Stomach (tissue), 9 donors: ENCODE results near the gene ZNF641. TPM values are rescaled to one million over a fixed set of nuclear protein-coding genes. Genes with fewer than 3 reads are reported as not detected.

ENCODE experiments used
- DNase-seq, 2 donors: peaks; one replicate each; pipeline versions ENCODE4 v3.0.0 to v3.0.0-alpha.2; 2013 to 2019
- H3K27ac ChIP-seq, 5 donors: fragments of 200-600 bp in 4 of 5; sonication (generic) in 4 of 5; one replicate each; pipeline ENCODE4 v1.5.1; 2013 to 2019; ENCODE audit warnings: mild to moderate bottlenecking in 1 of 5, moderate library complexity in 1 of 5
- H3K27me3 ChIP-seq, 3 donors: fragments of 200-600 bp; sonication (generic); one replicate each; pipeline ENCODE4 v1.5.1; 2017 to 2019; ENCODE audit warnings: mixed run types in 1 of 3
- H3K36me3 ChIP-seq, 4 donors: fragments of 200-600 bp; sonication (generic); 1 replicate in 3 of 4; 2 replicates in 1 of 4; pipeline ENCODE4 v1.5.1; 2016 to 2019
- H3K4me1 ChIP-seq, 4 donors: fragments of 200-600 bp; sonication (generic); one replicate each; pipeline ENCODE4 v1.5.1; 2016 to 2019
- H3K4me3 ChIP-seq, 4 donors: fragments of 200-600 bp; sonication (generic) in 3 of 4; one replicate each; pipeline ENCODE4 v1.5.1; 2016 to 2019; ENCODE audit warnings: mild to moderate bottlenecking in 1 of 4
- H3K9me3 ChIP-seq, 4 donors: fragments of 200-600 bp; sonication (generic); one replicate each; pipeline ENCODE4 v1.5.1; 2016 to 2019
- CTCF ChIP-seq, 7 experiments: fragments of 450-650 bp in 4 of 7; fragments of 200-600 bp in 3 of 7; sonication (generic) in 3 of 7; IDR thresholded peaks; one replicate each; pipeline ENCODE4 v1.5.1; 2016 to 2019; ENCODE audit warnings: antibody characterized with exemption in 7 of 7, control low read depth in 2 of 7, mild to moderate bottlenecking in 1 of 7
- EP300 ChIP-seq: sonication (generic); formaldehyde crosslinking; IDR thresholded peaks from one replicate; pipeline ENCODE4 v1.6.1; 2017; ENCODE audit warnings: antibody characterized with exemption
- POLR2A ChIP-seq, 4 donors: fragments of 450-650 bp; IDR thresholded peaks; one replicate each; pipeline ENCODE4 v1.6.1; 2016; ENCODE audit warnings: antibody characterized with exemption in 4 of 4, control low read depth in 2 of 4, mild to moderate bottlenecking in 1 of 4, moderate library complexity in 1 of 4
- POLR2AphosphoS5 ChIP-seq, 3 donors: sonication (generic); formaldehyde crosslinking; IDR thresholded peaks; one replicate each; pipeline ENCODE4 v1.6.1; 2016; ENCODE audit warnings: antibody characterized with exemption in 3 of 3
- WGBS, 5 donors: extraction: QIAGEN DNeasy Blood & Tissue Kit in 3 of 5; methylation state at CpG; one replicate each; pipeline versions ENCODE4 v1.1.5 to v1.1.7; 2013 to 2018; 5-methylcytosine and 5-hydroxymethylcytosine counted together
- intact Hi-C: fragments of 100-400 bp; cut with DNase I; formaldehyde crosslinking; loops from one replicate; pipeline ENCODE4 v1.15.1; 2023; ENCODE audit warnings: low total_unique reads
- polyA plus RNA-seq, 3 donors: library from polyadenylated mRNA; stranded (reverse); fragments of 200-250 nt; gene quantifications; one replicate each; pipeline ENCODE4 v1.2.3, GENCODE V29; 2013
- total RNA-seq, 5 donors: library from RNA; depleted of rRNA; stranded (reverse); fragments of >200 nt; gene quantifications; one replicate each; pipeline versions ENCODE4 v1.1.0 to v1.2.3, GENCODE V29; 2014 to 2016
- donor health status: healthy with polysubstance abuse.
- donor health status: Bipolar disorder and iron deficiency.
- donor health status: healthy.

Gene ZNF641
- total and polyA plus RNA-seq, 8 donors: 0.58 to 39.3 (median 5.3) TPM

- 76 to 85% (median 80%) methylated on average over 6 of the region's 6 CpGs for WGBS, 5 donors
- H3K27ac ChIP-seq: no peak overlapping the region
Observed at GRCh38 chr12:48356041-48356768, 5.5 kb upstream of the ZNF641 start.

DNA sequence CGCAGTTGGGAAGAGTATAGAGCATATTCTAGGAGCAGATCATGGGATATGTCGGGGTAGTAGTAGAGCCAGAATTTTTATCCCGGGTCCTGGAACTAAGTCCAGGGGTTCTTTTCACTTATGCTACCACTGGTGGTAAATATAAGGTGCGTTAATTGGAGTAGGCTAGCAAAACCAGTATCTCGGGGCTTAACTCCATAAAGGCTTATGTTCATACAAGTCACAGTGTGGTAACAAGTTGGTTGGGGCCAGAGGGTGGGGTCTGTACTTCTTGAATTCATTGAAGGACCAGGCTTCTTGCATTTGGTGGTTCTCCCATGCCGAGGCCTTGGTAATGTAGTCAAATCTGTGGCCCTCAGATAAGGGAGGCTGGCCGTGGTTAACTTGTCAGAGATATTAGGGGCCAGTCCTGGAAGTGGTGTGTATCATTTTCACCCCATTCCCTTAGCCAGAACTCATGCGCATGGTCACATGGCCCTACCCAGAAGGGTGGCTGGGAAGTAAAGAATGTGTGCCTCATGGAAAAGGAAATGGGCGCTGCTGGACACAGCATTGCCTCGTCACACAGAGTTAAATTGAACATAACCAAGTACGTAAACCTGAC lies 1.5 kb upstream of the ZNF641 start:
- no peaks in the 10 kb centered on the region for H3K9me3 ChIP-seq
- WGBS, 5 donors: 82 to 94% (median 91%) methylated on average over 11 of the region's 11 CpGs
- peaks cover 8 to 35% (median 24%) of the 10 kb centered on the region in 4 donors for H3K4me1 ChIP-seq
- DNase-seq: no peak
- intact Hi-C loops: no loop called here
- peak overlapping the region in 1 of 5 donors; percentile 21 for H3K27ac ChIP-seq
- peaks cover 5 to 10% (median 9%) of the 10 kb centered on the region in 4 donors for H3K36me3 ChIP-seq
- TF ChIP-seq POLR2A (IDR thresholded peaks at IDR 0.05): no peak
- TF ChIP-seq EP300: no peak
- TF ChIP-seq POLR2AphosphoS5 (IDR thresholded peaks at IDR 0.05): no peak
- TF ChIP-seq CTCF (IDR thresholded peaks at IDR 0.05): no peak
- no peak overlapping the region for H3K4me3 ChIP-seq
- H3K27me3 ChIP-seq: no peaks in the 10 kb centered on the region

More at GRCh38 chr12:48356041-48356768, 5.5 kb upstream of the ZNF641 start:
- no peak for DNase-seq
- intact Hi-C loops: no loop called here
- H3K9me3 ChIP-seq: no peaks in the 10 kb centered on the region
- TF ChIP-seq POLR2A (IDR thresholded peaks at IDR 0.05) (no peak), EP300 (no peak), CTCF (IDR thresholded peaks at IDR 0.05) (no peak), POLR2AphosphoS5 (IDR thresholded peaks at IDR 0.05) (no peak)
- no peaks in the 10 kb centered on the region for H3K27me3 ChIP-seq
- H3K4me1 ChIP-seq: peaks cover 0 to 16% (median 10%) of the 10 kb centered on the region in 4 donors
- no peaks in the 10 kb centered on the region for H3K36me3 ChIP-seq
- H3K4me3 ChIP-seq: no peak overlapping the region

DNA sequence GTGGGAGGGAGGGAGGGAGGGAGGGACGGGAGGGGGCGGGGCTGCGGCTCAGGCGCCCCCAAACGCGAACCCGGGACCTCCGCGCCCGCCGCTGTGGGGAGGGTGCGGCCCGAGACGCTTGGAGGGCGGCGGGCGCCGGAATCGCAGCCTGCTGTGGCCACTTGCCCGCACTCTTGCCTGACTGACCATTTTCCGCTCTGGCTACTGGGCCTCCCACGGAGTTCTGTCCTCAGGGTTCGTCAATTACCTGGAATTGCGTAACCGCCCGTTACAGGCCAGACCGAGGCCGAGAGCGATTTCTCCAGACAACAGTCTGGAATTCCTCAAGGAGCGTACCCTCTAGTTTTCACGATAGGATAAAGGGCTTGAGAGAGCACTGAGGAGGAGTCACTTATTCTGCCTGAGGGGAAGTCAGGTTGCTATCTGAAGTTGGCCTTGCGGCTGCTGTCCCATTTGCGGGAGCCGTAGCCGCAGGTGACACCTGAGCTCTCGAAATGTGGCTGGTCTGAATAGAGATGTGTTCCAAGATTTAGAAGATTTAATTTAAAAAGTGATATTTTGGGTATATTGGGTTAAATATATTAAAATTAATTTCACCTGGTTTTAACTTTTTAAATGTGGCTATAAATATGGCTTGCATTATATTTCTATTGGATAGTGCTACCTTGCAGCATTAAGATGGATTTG lies 446 bp upstream of the ZNF641 start:
- intact Hi-C loops: no loop called here
- TF ChIP-seq POLR2A (IDR thresholded peaks at IDR 0.05) (no peak), EP300 (no peak), POLR2AphosphoS5 (IDR thresholded peaks at IDR 0.05) (peak in 1 of 3 donors; percentile 49), CTCF (IDR thresholded peaks at IDR 0.05) (no peak)
- Histone ChIP-seq H3K4me3 (peak overlapping the region; percentile 64 to 85 (median 73)), H3K4me1 (peaks cover 8 to 35% (median 24%) of the 10 kb centered on the region in 4 donors), H3K36me3 (peaks cover 14 to 20% (median 20%) of the 10 kb centered on the region in 4 donors), H3K27ac (peak overlapping the region; percentile 90 to 97 (median 95)), H3K9me3 (no peaks in the 10 kb centered on the region), H3K27me3 (no peaks in the 10 kb centered on the region)
- WGBS, 5 donors: 1 to 3% (median 2%) methylated on average over 14 to 36 of the region's 36 CpGs
- peak in 1 of 2 donors; percentile 72 for DNase-seq

GRCh38 chr12:48349471-48349870 lies 1.2 kb downstream of the ZNF641 start:
- TF ChIP-seq EP300 (no peak), POLR2A (IDR thresholded peaks at IDR 0.05) (no peak), POLR2AphosphoS5 (IDR thresholded peaks at IDR 0.05) (no peak), CTCF (IDR thresholded peaks at IDR 0.05) (no peak)
- Histone ChIP-seq H3K9me3 (no peaks in the 10 kb centered on the region), H3K27ac (peak overlapping the region; percentile 88 to 97 (median 95)), H3K27me3 (no peaks in the 10 kb centered on the region), H3K36me3 (peaks cover 28 to 37% (median 37%) of the 10 kb centered on the region in 4 donors), H3K4me3 (peak overlapping the region in 3 of 4 donors; percentile 64 to 77 (median 69)), H3K4me1 (peaks cover 8 to 35% (median 24%) of the 10 kb centered on the region in 4 donors)
- 24 to 44% (median 30%) methylated on average over 2 of the region's 2 CpGs for WGBS, 5 donors
- intact Hi-C loops: no loop called here
- peak in 1 of 2 donors; percentile 52 for DNase-seq
